ENCODE measurements around the gene NXPH3. TPM values are rescaled to one million over a fixed set of nuclear protein-coding genes. Genes with fewer than 3 reads are reported as not detected.

The NXPH3 gene
- total and polyA plus RNA-seq, 9 of the 15 experiments (the other 6 are each of a cell fraction or from before 2014, with no cell fraction given), result 0.04 to 0.27 (median 0.07) TPM; not detected in 2

- TF ChIP-seq, protein P1, sequence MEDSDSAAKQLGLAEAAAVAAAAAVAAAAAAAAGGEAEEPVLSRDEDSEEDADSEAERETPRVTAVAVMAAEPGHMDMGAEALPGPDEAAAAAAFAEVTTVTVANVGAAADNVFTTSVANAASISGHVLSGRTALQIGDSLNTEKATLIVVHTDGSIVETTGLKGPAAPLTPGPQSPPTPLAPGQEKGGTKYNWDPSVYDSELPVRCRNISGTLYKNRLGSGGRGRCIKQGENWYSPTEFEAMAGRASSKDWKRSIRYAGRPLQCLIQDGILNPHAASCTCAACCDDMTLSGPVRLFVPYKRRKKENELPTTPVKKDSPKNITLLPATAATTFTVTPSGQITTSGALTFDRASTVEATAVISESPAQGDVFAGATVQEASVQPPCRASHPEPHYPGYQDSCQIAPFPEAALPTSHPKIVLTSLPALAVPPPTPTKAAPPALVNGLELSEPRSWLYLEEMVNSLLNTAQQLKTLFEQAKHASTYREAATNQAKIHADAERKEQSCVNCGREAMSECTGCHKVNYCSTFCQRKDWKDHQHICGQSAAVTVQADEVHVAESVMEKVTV (CRISPR knock-in tag; IDR thresholded peaks at IDR 0.05), result peak; percentile 65
- no peak for TF ChIP-seq ETV1 (tag; conservative IDR thresholded peaks at IDR 0.05; ENCODE audit: low read depth)
- TF ChIP-seq GABPA (tag; conservative IDR thresholded peaks at IDR 0.05; ENCODE audit: low read depth), result no peak
- TF ChIP-seq FOXK1 (CRISPR knock-in tag; IDR thresholded peaks at IDR 0.05; ENCODE audit: borderline replicate concordance), result no peak
- TF ChIP-seq HNRNPL (IDR thresholded peaks at IDR 0.05; ENCODE audit: low read depth, low read length), result no peak
- TF ChIP-seq, protein P2, sequence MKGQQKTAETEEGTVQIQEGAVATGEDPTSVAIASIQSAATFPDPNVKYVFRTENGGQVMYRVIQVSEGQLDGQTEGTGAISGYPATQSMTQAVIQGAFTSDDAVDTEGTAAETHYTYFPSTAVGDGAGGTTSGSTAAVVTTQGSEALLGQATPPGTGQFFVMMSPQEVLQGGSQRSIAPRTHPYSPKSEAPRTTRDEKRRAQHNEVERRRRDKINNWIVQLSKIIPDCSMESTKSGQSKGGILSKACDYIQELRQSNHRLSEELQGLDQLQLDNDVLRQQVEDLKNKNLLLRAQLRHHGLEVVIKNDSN (CRISPR knock-in tag; IDR thresholded peaks at IDR 0.05), result no peak
- TF ChIP-seq SRSF9 (IDR thresholded peaks at IDR 0.05; ENCODE audit: borderline replicate concordance, low read depth, low read length), result no peak
- peak in 1 of 3 experiments; percentile 17 for TF ChIP-seq YY1 (IDR thresholded peaks at IDR 0.05; ENCODE audit: borderline replicate concordance in 1 of 3, control insufficient read depth in 1 of 3, extremely low read depth in 1 of 3, insufficient read depth in 3 of 3, insufficient read length in 1 of 3, insufficient replicate concordance in 2 of 3, low read depth in 1 of 3, low read length in 2 of 3)
- peak; percentile 73 for TF ChIP-seq CC2D1A (IDR thresholded peaks at IDR 0.05)
- TF ChIP-seq SLC30A9 (CRISPR knock-in tag; IDR thresholded peaks at IDR 0.05), result no peak
- TF ChIP-seq POLR2B (IDR thresholded peaks at IDR 0.05; ENCODE audit: low read depth, partially characterized antibody), result no peak
- no peak; the same call in 1 of the 2 replicates for TF ChIP-seq AFF4 (CRISPR knock-in tag; IDR thresholded peaks at IDR 0.05)
- 0 out of 4 replicates have a peak, but pooled peaks of 1 of the 2 experiments have one; percentile 30 for TF ChIP-seq SRF (CRISPR knock-in tag; IDR thresholded peaks at IDR 0.05)
- TF ChIP-seq STAT5B (CRISPR knock-in tag; IDR thresholded peaks at IDR 0.05), result no peak
- TF ChIP-seq, protein P3, sequence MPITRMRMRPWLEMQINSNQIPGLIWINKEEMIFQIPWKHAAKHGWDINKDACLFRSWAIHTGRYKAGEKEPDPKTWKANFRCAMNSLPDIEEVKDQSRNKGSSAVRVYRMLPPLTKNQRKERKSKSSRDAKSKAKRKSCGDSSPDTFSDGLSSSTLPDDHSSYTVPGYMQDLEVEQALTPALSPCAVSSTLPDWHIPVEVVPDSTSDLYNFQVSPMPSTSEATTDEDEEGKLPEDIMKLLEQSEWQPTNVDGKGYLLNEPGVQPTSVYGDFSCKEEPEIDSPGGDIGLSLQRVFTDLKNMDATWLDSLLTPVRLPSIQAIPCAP (CRISPR knock-in tag; IDR thresholded peaks at IDR 0.05; ENCODE audit: borderline replicate concordance), result no peak
- peak; percentile 70; the same call in 1 of the 2 replicates for TF ChIP-seq KAT7 (CRISPR knock-in tag; IDR thresholded peaks at IDR 0.05; ENCODE audit: borderline replicate concordance)
- peak; percentile 84; the same call in 1 of the 2 replicates for TF ChIP-seq ZBTB7A (IDR thresholded peaks at IDR 0.05; ENCODE audit: borderline replicate concordance, control insufficient read depth, low read depth, low read length)
- TF ChIP-seq FOXM1 (IDR thresholded peaks at IDR 0.05; ENCODE audit: low read depth), result no peak
- no peak for TF ChIP-seq FOXM1 (CRISPR knock-in tag; IDR thresholded peaks at IDR 0.05; ENCODE audit: low read depth)
These were observed 7.6 kb upstream of the NXPH3 start (continued) for GRCh38 chr17:49567871-49568694.

All from K562 (cell line).